ENCODE results near the gene ZNF74.

The ZNF74 gene

GRCh38 chr22:20395907-20396287, 1.9 kb downstream of the ZNF74 start:
- TF ChIP-seq CTCF (IDR thresholded peaks at IDR 0.05; ENCODE audit: poor library complexity, severe bottlenecking), result no peak
- no peak for DNase-seq (ENCODE audit: low spot score)
- ATAC-seq (ENCODE audit: low read depth), result no peak
- no peaks in the 10 kb centered on the region for H3K4me1 ChIP-seq (ENCODE audit: insufficient read depth, poor library complexity, severe bottlenecking)
- H3K27ac ChIP-seq (ENCODE audit: poor library complexity, severe bottlenecking), result no peak overlapping the region
- no peaks in the 10 kb centered on the region for H3K9me3 ChIP-seq (ENCODE audit: severe bottlenecking)
- H3K36me3 ChIP-seq (ENCODE audit: low read depth), result no peaks in the 10 kb centered on the region
- no peaks in the 10 kb centered on the region for H3K27me3 ChIP-seq (ENCODE audit: insufficient read depth, poor library complexity, severe bottlenecking)
- H3K4me3 ChIP-seq (ENCODE audit: severe bottlenecking), result no peak overlapping the region

DNA sequence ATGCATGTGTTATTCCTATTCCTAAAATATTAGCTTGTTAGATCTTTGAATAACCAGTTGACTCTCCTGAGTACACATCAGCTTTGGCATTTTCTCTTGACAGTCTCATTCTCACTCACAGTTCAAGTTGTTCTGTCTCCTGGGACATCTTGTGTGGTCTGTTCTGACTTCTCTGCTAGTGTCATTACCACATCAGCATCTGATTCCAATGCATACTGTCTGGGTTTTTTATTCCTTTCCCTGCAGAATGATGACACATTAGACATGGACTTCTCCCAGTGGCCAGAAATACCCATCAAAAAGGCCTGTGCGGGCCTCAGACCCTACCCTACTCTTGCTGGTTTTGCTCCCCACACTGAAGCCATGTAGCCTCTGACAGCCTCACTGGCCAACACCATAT, 2.7 kb downstream of the ZNF74 start:
- H3K9me3 ChIP-seq (ENCODE audit: severe bottlenecking), result no peaks in the 10 kb centered on the region
- ATAC-seq (ENCODE audit: low read depth) (no peak), DNase-seq (ENCODE audit: low spot score) (no peak)
- no peaks in the 10 kb centered on the region for H3K36me3 ChIP-seq (ENCODE audit: low read depth)
- no peak overlapping the region for H3K27ac ChIP-seq (ENCODE audit: poor library complexity, severe bottlenecking)
- no peaks in the 10 kb centered on the region for H3K27me3 ChIP-seq (ENCODE audit: insufficient read depth, poor library complexity, severe bottlenecking)
- no peaks in the 10 kb centered on the region for H3K4me1 ChIP-seq (ENCODE audit: insufficient read depth, poor library complexity, severe bottlenecking)
- TF ChIP-seq CTCF (IDR thresholded peaks at IDR 0.05; ENCODE audit: poor library complexity, severe bottlenecking), result no peak
- no peak overlapping the region for H3K4me3 ChIP-seq (ENCODE audit: severe bottlenecking)

DNA sequence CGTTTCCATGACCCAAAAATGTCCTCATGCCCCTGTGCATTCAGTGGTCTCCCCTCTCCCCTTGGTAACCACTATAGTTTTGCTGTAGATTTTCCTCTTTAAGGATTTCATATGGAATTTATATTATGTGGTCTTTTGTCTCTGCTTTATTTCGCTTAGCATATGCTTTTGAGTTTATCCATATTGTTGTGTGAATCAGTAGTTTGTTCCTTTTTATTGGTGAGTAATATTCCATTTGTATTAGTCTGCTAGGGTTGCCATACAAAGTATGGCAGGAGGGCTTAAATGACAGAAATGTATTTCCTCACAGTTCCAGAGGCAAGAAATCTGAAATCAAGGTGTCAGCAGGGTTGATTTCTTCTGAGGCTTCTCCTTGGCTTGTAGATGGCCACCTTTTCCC, 3.5 kb downstream of the ZNF74 start:
- Histone ChIP-seq H3K27me3 (ENCODE audit: insufficient read depth, poor library complexity, severe bottlenecking) (no peaks in the 10 kb centered on the region), H3K4me1 (ENCODE audit: insufficient read depth, poor library complexity, severe bottlenecking) (no peaks in the 10 kb centered on the region), H3K4me3 (ENCODE audit: severe bottlenecking) (no peak overlapping the region), H3K9me3 (ENCODE audit: severe bottlenecking) (no peaks in the 10 kb centered on the region), H3K36me3 (ENCODE audit: low read depth) (no peaks in the 10 kb centered on the region), H3K27ac (ENCODE audit: poor library complexity, severe bottlenecking) (no peak overlapping the region)
- no peak for TF ChIP-seq CTCF (IDR thresholded peaks at IDR 0.05; ENCODE audit: poor library complexity, severe bottlenecking)
- DNase-seq (ENCODE audit: low spot score) (no peak), ATAC-seq (ENCODE audit: low read depth) (no peak)

- no peak overlapping the region for H3K27ac ChIP-seq (ENCODE audit: poor library complexity, severe bottlenecking)
- no peaks in the 10 kb centered on the region for H3K9me3 ChIP-seq (ENCODE audit: severe bottlenecking)
- H3K4me3 ChIP-seq (ENCODE audit: severe bottlenecking), result no peak overlapping the region
- ATAC-seq (ENCODE audit: low read depth) (no peak), DNase-seq (ENCODE audit: low spot score) (no peak)
- H3K36me3 ChIP-seq (ENCODE audit: low read depth), result no peaks in the 10 kb centered on the region
- no peaks in the 10 kb centered on the region for H3K4me1 ChIP-seq (ENCODE audit: insufficient read depth, poor library complexity, severe bottlenecking)
- H3K27me3 ChIP-seq (ENCODE audit: insufficient read depth, poor library complexity, severe bottlenecking), result no peaks in the 10 kb centered on the region
- TF ChIP-seq CTCF (IDR thresholded peaks at IDR 0.05; ENCODE audit: poor library complexity, severe bottlenecking), result no peak
Observed at GRCh38 chr22:20398420-20398819, 4.5 kb downstream of the ZNF74 start.

DNA sequence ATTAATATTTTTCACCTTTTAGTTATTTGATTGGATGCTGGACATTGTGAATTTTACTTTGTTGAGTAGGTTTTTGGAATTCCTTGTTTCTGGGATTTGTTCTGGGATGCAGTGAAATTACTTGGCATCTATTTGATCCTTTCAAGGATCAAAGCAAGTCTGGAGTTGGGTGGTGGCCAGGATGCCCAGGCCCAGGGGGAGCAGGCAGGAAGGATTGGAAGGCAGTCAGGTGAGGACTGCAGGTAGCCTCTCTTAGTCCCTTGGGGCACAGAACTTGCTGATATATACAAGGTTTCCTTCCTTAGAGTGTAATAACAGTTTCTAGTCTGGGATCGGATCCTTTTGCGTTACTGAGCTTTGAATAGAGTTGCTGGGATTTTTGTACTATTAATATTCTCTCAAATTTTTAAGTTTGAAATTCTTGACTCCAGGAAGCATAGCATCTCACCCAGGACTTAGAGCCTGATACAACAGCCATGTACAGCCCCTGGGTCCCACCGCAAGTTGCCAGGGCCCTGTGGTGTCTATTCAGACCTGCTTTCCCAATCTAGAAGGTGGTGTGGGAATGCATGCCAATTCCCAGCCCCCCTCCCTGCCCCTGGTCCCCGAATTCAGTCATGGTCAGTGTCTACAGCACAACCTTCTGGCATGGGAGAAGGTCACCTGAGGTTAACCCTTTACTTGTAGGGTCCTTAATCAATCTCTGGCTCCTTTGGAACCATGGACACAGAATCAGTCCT, 6.1 kb downstream of the ZNF74 start:
- Histone ChIP-seq H3K27me3 (ENCODE audit: insufficient read depth, poor library complexity, severe bottlenecking) (no peaks in the 10 kb centered on the region), H3K4me3 (ENCODE audit: severe bottlenecking) (no peak overlapping the region), H3K9me3 (ENCODE audit: severe bottlenecking) (peaks cover 3% of the 10 kb centered on the region), H3K36me3 (ENCODE audit: low read depth) (no peaks in the 10 kb centered on the region), H3K4me1 (ENCODE audit: insufficient read depth, poor library complexity, severe bottlenecking) (no peaks in the 10 kb centered on the region), H3K27ac (ENCODE audit: poor library complexity, severe bottlenecking) (no peak overlapping the region)
- TF ChIP-seq CTCF (IDR thresholded peaks at IDR 0.05; ENCODE audit: poor library complexity, severe bottlenecking), result no peak
- ATAC-seq (ENCODE audit: low read depth) (no peak), DNase-seq (ENCODE audit: low spot score) (no peak)

All from RWPE2 (cell line).